ENCODE results near the gene UNC79. TPM values are rescaled to one million over a fixed set of nuclear protein-coding genes. Genes with fewer than 3 reads are reported as not detected.
"Not testable (repeated sequence)": the region's sequence is repeated elsewhere in the genome, so short reads cannot be mapped to it uniquely, and the experiment has no call there.

The UNC79 gene
- under 1 TPM; 0.02 to 0.08 (median 0.05) TPM for total RNA-seq (2021; fragmentation: NEBNext Ultra II Directional; extraction: Animal tissue kit (Norgen Biotek cat#: 25700))
- long read RNA-seq, partial matches to known transcripts, result 0 of 3 reads
- long read RNA-seq, other reads (novel, unspliced or antisense), result 3 of 3 reads

- H3K27me3 Mint-ChIP-seq (ENCODE audit: insufficient read depth), result no peaks in the 10 kb centered on the region
Observed at GRCh38 chr14:93430315-93431035, at the start of gene UNC79. Gene UNC79, plus strand, starts transcription at chr14:93430939. Its CDS starts 91 bp downstream, at chr14:93431030.

GRCh38 chr14:93381644-93382043 lies 49.1 kb upstream of the UNC79 start:
- Mint-ChIP-seq H3K4me3 (no peak overlapping the region), H3K27ac (no peak overlapping the region), H3K4me1 (ENCODE audit: low read depth) (no peaks in the 10 kb centered on the region), H3K9me3 (no peaks in the 10 kb centered on the region; the same call in 1 of the 2 replicates), H3K36me3 (ENCODE audit: low read depth) (no peaks in the 10 kb centered on the region), H3K27me3 (ENCODE audit: insufficient read depth) (no peaks in the 10 kb centered on the region; the same call in 1 of the 2 replicates)
- TF ChIP-seq CTCF (IDR thresholded peaks at IDR 0.05), result no peak
- DNase-seq, result no peak

More at GRCh38 chr14:93430315-93431035, at the start of gene UNC79:
- Mint-ChIP-seq H3K4me3 (no peak within 1 kb of the TSS), H3K27ac (no peak within 1 kb of the TSS), H3K4me1 (ENCODE audit: low read depth) (no peaks in the 10 kb centered on the region), H3K9me3 (peaks cover 50% of the 10 kb centered on the region), H3K36me3 (ENCODE audit: low read depth) (no peaks in the 10 kb centered on the region)
- no peak for TF ChIP-seq CTCF (IDR thresholded peaks at IDR 0.05)
- DNase-seq, result no peak

- H3K27me3 Mint-ChIP-seq (ENCODE audit: insufficient read depth); H3K27ac Mint-ChIP-seq; H3K4me3 Mint-ChIP-seq; H3K36me3 Mint-ChIP-seq (ENCODE audit: low read depth); H3K4me1 Mint-ChIP-seq (ENCODE audit: low read depth); DNase-seq: not testable (repeated sequence)
- peaks cover 12% of the 10 kb centered on the region for H3K9me3 Mint-ChIP-seq
Observed at GRCh38 chr14:93384256-93384655, 46.5 kb upstream of the UNC79 start.

- H3K9me3 Mint-ChIP-seq, result peaks cover 26% of the 10 kb centered on the region
Observed at GRCh38 chr14:93395231-93395630, 35.5 kb upstream of the UNC79 start.

GRCh38 chr14:93396456-93396855 lies 34.3 kb upstream of the UNC79 start:
- TF ChIP-seq CTCF (IDR thresholded peaks at IDR 0.05), result no peak
- no peaks in the 10 kb centered on the region for H3K4me1 Mint-ChIP-seq (ENCODE audit: low read depth)
- no peak overlapping the region for H3K4me3 Mint-ChIP-seq
- H3K27ac Mint-ChIP-seq, result no peak overlapping the region
- no peaks in the 10 kb centered on the region for H3K27me3 Mint-ChIP-seq (ENCODE audit: insufficient read depth)
- H3K36me3 Mint-ChIP-seq (ENCODE audit: low read depth), result no peaks in the 10 kb centered on the region
- no peak for DNase-seq
- H3K9me3 Mint-ChIP-seq, result peaks cover 35% of the 10 kb centered on the region

More at GRCh38 chr14:93395231-93395630, 35.5 kb upstream of the UNC79 start:
- H3K4me1 Mint-ChIP-seq (ENCODE audit: low read depth), result no peaks in the 10 kb centered on the region
- no peak overlapping the region for H3K4me3 Mint-ChIP-seq
- no peak for TF ChIP-seq CTCF (IDR thresholded peaks at IDR 0.05)
- no peak overlapping the region for H3K27ac Mint-ChIP-seq
- no peak for DNase-seq
- no peaks in the 10 kb centered on the region for H3K27me3 Mint-ChIP-seq (ENCODE audit: insufficient read depth)
- no peaks in the 10 kb centered on the region for H3K36me3 Mint-ChIP-seq (ENCODE audit: low read depth)

GRCh38 chr14:93398491-93398890 lies 32.2 kb upstream of the UNC79 start:
- H3K4me1 Mint-ChIP-seq (ENCODE audit: low read depth), result no peaks in the 10 kb centered on the region
- no peak overlapping the region for H3K27ac Mint-ChIP-seq
- H3K9me3 Mint-ChIP-seq, result peaks cover 38% of the 10 kb centered on the region
- no peak overlapping the region for H3K4me3 Mint-ChIP-seq
- DNase-seq, result no peak
- no peaks in the 10 kb centered on the region for H3K27me3 Mint-ChIP-seq (ENCODE audit: insufficient read depth)
- no peak for TF ChIP-seq CTCF (IDR thresholded peaks at IDR 0.05)
- H3K36me3 Mint-ChIP-seq (ENCODE audit: low read depth), result no peaks in the 10 kb centered on the region

All from HFFc6 (cell line).